ENCODE measurements around the gene BSDC1.

DNA sequence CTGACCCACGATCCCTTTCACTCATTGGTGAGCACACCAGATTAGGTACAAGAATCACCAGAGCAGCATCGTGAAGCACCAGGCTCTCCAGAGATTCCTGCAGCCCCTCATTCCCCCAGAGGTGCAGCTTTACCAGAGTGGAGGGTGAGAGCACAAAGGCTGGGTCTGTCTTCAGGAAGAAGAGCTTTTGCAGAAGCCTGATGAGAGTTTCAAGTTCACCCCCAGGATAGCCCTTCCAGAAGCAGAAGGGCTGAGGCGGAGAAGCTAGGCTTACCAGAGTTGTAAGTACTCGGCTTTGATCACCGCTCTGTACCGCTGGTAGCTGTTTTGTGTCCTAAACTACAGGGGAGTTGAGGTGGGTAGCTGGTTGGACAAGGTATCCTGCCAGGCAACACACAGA is 28.8 kb downstream of the BSDC1 start:
- TF ChIP-seq, protein P1, sequence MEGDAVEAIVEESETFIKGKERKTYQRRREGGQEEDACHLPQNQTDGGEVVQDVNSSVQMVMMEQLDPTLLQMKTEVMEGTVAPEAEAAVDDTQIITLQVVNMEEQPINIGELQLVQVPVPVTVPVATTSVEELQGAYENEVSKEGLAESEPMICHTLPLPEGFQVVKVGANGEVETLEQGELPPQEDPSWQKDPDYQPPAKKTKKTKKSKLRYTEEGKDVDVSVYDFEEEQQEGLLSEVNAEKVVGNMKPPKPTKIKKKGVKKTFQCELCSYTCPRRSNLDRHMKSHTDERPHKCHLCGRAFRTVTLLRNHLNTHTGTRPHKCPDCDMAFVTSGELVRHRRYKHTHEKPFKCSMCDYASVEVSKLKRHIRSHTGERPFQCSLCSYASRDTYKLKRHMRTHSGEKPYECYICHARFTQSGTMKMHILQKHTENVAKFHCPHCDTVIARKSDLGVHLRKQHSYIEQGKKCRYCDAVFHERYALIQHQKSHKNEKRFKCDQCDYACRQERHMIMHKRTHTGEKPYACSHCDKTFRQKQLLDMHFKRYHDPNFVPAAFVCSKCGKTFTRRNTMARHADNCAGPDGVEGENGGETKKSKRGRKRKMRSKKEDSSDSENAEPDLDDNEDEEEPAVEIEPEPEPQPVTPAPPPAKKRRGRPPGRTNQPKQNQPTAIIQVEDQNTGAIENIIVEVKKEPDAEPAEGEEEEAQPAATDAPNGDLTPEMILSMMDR (conservative IDR thresholded peaks at IDR 0.05), result no peak
- TF ChIP-seq EZH2 (IDR thresholded peaks at IDR 0.05; ENCODE audit: low read depth), result no peak

Measured in PC-9 (cell line).